ENCODE data around the gene TNK2. TPM values are rescaled to one million over a fixed set of nuclear protein-coding genes. Genes with fewer than 3 reads are reported as not detected.

The TNK2 gene
- total and polyA plus RNA-seq, 2 of the 13 experiments (the other 11 are each of a cell fraction or from before 2014, with no cell fraction given): 4.6 to 5.8 TPM

DNA sequence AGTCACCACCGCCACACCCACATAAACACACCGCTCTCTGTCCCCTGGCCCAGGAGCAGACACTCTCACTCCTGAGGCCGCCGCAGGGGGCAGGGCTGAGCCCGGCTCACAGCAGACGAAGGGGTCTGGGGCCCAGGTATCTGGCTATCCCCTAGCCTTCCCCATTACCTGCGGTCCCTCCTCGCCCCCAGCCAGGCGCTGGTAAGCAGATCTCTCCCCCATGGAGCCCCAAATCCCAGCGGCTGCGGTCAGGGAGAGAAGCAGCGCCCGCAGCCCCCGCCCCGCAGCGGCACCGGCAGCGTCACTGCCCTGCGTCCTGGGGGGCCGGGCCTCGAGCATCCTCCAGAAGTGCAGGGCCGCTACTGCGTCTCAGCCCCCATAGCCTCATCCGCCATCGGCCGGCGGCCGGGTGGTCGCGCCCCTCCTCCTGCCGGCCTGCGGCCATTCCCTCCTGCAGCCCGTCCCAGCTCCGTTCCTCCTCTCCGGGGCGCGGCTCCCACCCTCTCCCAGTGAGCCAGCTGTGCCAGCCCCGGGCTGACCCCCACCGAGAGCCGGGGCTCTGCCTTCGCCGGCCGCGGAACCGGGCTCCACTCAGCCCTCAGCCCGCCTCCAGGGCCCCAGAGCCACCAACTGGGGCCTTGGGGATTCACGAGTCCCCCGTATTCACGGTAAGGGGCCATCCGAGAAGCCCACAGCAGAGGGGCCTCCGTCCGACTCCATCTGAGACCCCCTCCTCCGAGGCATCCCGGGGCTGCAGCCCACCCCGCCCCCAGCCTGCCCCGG, 13.1 kb downstream of the TNK2 start:
- no peaks in the 10 kb centered on the region for H3K36me3 ChIP-seq (replicated peaks in 1 of 2; ENCODE audit: control insufficient read depth in 1 of 2, insufficient read depth in 2 of 2, low read length in 2 of 2)
- no peaks in the 10 kb centered on the region for H3K79me2 ChIP-seq (ENCODE audit: insufficient read depth, low read length)
- 4% methylated on average over 10 of the region's 56 CpGs for WGBS (ENCODE audit: low lambda C conversion rate)
- peaks cover 64% of the 10 kb centered on the region for H3K4me1 ChIP-seq (ENCODE audit: insufficient read depth, low read length)
- H2AFZ ChIP-seq (ENCODE audit: low read length): no peak overlapping the region
- no peak overlapping the region for H3K27ac ChIP-seq (ENCODE audit: extremely low read length, insufficient read depth, low read length)
- H3K4me3 ChIP-seq (replicated peaks in 1 of 3; ENCODE audit: insufficient read depth in 1 of 3, low read depth in 2 of 3, low read length in 3 of 3): peak overlapping the region; percentile 51 to 78 (median 69)
- H4K20me1 ChIP-seq (ENCODE audit: insufficient read depth, low read length): peaks cover 8% of the 10 kb centered on the region
- FAIRE-seq: no peak
- ChIA-PET POLR2A (interaction anchor here (1.0 to 1.5 kb wide), 4 partner anchors 12 to 32 kb away, joined by 3 to 6 read pairs (median 3); no protein-coding TSS in a partner anchor), CTCF (ENCODE audit: low intra/inter-chr PET ratio, low total read pairs) (interaction anchor here (1.3 to 6.1 kb wide), 4 partner anchors 14 to 46 kb away, joined by 4 to 81 read pairs (median 4); no protein-coding TSS in a partner anchor)
- 0 out of 5 replicates have a peak, but pooled peaks cover 0 to 8% of the 10 kb centered on the region in 2 experiments for H3K27me3 ChIP-seq (ENCODE audit: control insufficient read depth in 1 of 2, insufficient read depth in 2 of 2, low read length in 2 of 2)
- no TSS peak for BruUV-seq (replicated peaks)
- DNase-seq (ENCODE audit: low spot score): peak; percentile 44
- ATAC-seq: peak; percentile 68
- intact Hi-C loops (cut with micrococcal nuclease; ENCODE audit: unreplicated experiment) (loop anchor here (2.0 kb wide), 1 partner anchor 20 kb away; no protein-coding TSS in a partner anchor), in situ Hi-C loops (cut with HindIII; ENCODE audit: extremely low pct_ligation_motif_present, low pct_unique_long_range_greater_than_20kb) (no loop called here)
- H3K9me3 ChIP-seq (ENCODE audit: low read length): no peaks in the 10 kb centered on the region
- peak overlapping the region; percentile 26; the same call in 1 of the 2 replicates for H3K9ac ChIP-seq (ENCODE audit: insufficient read depth, low read depth, low read length)
- peak overlapping the region; percentile 100 for H3K4me2 ChIP-seq (ENCODE audit: low read depth, low read length)
- TF ChIP-seq KLF6 (CRISPR knock-in tag; IDR thresholded peaks at IDR 0.05): 0 out of 2 replicates have a peak, but pooled peaks have one; percentile 16
- TF ChIP-seq ZNF160 (CRISPR knock-in tag; IDR thresholded peaks at IDR 0.05): no peak
- TF ChIP-seq MYPOP (CRISPR knock-in tag; IDR thresholded peaks at IDR 0.05): 0 out of 2 replicates have a peak, but pooled peaks have one; percentile 49
- TF ChIP-seq EHMT2 (IDR thresholded peaks at IDR 0.05; ENCODE audit: borderline replicate concordance, low read depth, low read length): no peak
- TF ChIP-seq MTA1 (CRISPR knock-in tag; IDR thresholded peaks at IDR 0.05; ENCODE audit: borderline replicate concordance): no peak
- no peak for TF ChIP-seq HOXA5 (CRISPR knock-in tag; IDR thresholded peaks at IDR 0.05)
- no peak for TF ChIP-seq ZNF841 (CRISPR knock-in tag; IDR thresholded peaks at IDR 0.05; ENCODE audit: borderline replicate concordance)
- TF ChIP-seq TMF1 (CRISPR knock-in tag; IDR thresholded peaks at IDR 0.05; ENCODE audit: low read depth): no peak
- no peak for TF ChIP-seq GMEB1 (CRISPR knock-in tag; IDR thresholded peaks at IDR 0.05; ENCODE audit: borderline replicate concordance)
- TF ChIP-seq, protein P1, sequence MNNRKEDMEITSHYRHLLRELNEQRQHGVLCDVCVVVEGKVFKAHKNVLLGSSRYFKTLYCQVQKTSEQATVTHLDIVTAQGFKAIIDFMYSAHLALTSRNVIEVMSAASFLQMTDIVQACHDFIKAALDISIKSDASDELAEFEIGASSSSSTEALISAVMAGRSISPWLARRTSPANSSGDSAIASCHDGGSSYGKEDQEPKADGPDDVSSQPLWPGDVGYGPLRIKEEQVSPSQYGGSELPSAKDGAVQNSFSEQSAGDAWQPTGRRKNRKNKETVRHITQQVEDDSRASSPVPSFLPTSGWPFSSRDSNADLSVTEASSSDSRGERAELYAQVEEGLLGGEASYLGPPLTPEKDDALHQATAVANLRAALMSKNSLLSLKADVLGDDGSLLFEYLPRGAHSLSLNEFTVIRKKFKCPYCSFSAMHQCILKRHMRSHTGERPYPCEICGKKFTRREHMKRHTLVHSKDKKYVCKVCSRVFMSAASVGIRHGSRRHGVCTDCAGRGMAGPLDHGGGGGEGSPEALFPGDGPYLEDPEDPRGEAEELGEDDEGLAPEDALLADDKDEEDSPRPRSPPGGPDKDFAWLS (CRISPR knock-in tag; IDR thresholded peaks at IDR 0.05; ENCODE audit: borderline replicate concordance): no peak
- TF ChIP-seq FOXM1 (CRISPR knock-in tag; IDR thresholded peaks at IDR 0.05): no peak
- no peak for TF ChIP-seq ELF4 (CRISPR knock-in tag; IDR thresholded peaks at IDR 0.05; ENCODE audit: borderline replicate concordance)
- TF ChIP-seq ZKSCAN8 (CRISPR knock-in tag; IDR thresholded peaks at IDR 0.05; ENCODE audit: borderline replicate concordance): no peak
- peak; percentile 69 for TF ChIP-seq AGO2 (optimal IDR thresholded peaks at IDR 0.05; ENCODE audit: low read depth, low read length)
- TF ChIP-seq ZNF775 (CRISPR knock-in tag; IDR thresholded peaks at IDR 0.05; ENCODE audit: borderline replicate concordance): no peak
- no peak for TF ChIP-seq TOE1 (CRISPR knock-in tag; IDR thresholded peaks at IDR 0.05)
- TF ChIP-seq XRCC5 (optimal IDR thresholded peaks at IDR 0.05; ENCODE audit: low read length): peak; percentile 82
- TF ChIP-seq SAP130 (CRISPR knock-in tag; IDR thresholded peaks at IDR 0.05; ENCODE audit: low read depth): peak; percentile 55; the same call in 1 of the 2 replicates
- TF ChIP-seq ZSCAN25 (CRISPR knock-in tag; IDR thresholded peaks at IDR 0.05): no peak; the same call in 1 of the 2 replicates
- 0 out of 2 replicates have a peak, but pooled peaks have one; percentile 51 for TF ChIP-seq ZNF234 (CRISPR knock-in tag; conservative IDR thresholded peaks at IDR 0.05)
